RWPE1 (cell line): Measurements from ENCODE around the gene AUTS2.

Experiments
- CTCF ChIA-PET: fragments of 350-600 bp; sonication (Branson Sonifier 250); formaldehyde crosslinking; extraction: SDS; loops from one replicate; lab custom pipeline; 2021; lab: Yijun Ruan, JAX
- POLR2A ChIA-PET: fragments of 400-600 bp; formaldehyde crosslinking; extraction: SDS; loops from one replicate; lab custom pipeline; 2020; ENCODE audit warnings: antibody characterized with exemption; ENCODE audit not compliant: low non-redundant PET; lab: Yijun Ruan, JAX
- DNase-seq: peaks from one replicate; pipeline ENCODE4 v3.0.0; 2012; ENCODE audit warnings: low spot score
- H3K27ac ChIP-seq: fragments of 450-650 bp; 2 replicates; pipeline ENCODE4 v1.5.1; 2017
- CTCF ChIP-seq: fragments of 450-650 bp; conservative IDR thresholded peaks from 2 replicates; pipeline ENCODE4 v1.5.1; 2017; ENCODE audit warnings: low read depth, mild to moderate bottlenecking

Gene AUTS2

DNA sequence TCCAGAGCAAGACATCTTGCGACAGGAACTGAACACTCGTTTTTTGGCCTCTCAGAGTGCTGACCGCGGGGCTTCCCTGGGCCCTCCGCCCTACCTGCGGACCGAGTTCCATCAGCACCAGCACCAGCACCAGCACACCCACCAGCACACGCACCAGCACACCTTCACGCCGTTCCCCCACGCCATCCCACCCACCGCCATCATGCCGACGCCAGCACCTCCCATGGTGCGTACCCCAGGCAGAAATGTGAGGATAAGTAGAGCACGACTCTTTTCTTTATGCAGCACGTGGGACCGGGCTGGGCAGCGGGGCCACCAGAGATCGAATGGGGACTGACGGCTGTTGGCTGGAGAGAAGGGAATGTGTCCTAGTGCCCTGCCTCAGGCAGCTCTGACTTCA, 1167.8 kb downstream of the AUTS2 start:
- ChIA-PET POLR2A (no interaction called here), CTCF (no interaction called here)
- no peak for TF ChIP-seq CTCF
- no peak for DNase-seq
- no peak overlapping the region for H3K27ac ChIP-seq

- ChIA-PET POLR2A (no interaction called here), CTCF (no interaction called here)
- H3K27ac ChIP-seq, result no peak overlapping the region
- no peak for TF ChIP-seq CTCF
- DNase-seq, result no peak
Observed at GRCh38 chr7:70766694-70767093, 1168.4 kb downstream of the AUTS2 start.

GRCh38 chr7:70770154-70770553, 1171.9 kb downstream of the AUTS2 start:
- POLR2A ChIA-PET, result no interaction called here
- DNase-seq, result no peak
- CTCF ChIA-PET, result no interaction called here

GRCh38 chr7:70771451-70771850, 1173.2 kb downstream of the AUTS2 start:
- no peak for DNase-seq
- POLR2A ChIA-PET, result no interaction called here
- no peak overlapping the region for H3K27ac ChIP-seq
- CTCF ChIA-PET, result interaction anchor here (0.6 kb wide), 1 partner anchor 21 kb away, joined by 4 read pairs; no protein-coding TSS in a partner anchor
- TF ChIP-seq CTCF, result no peak

More at GRCh38 chr7:70770154-70770553, 1171.9 kb downstream of the AUTS2 start:
- TF ChIP-seq CTCF, result no peak
- H3K27ac ChIP-seq, result no peak overlapping the region

- POLR2A ChIA-PET, result no interaction called here
- TF ChIP-seq CTCF, result no peak
- CTCF ChIA-PET, result no interaction called here
- DNase-seq, result no peak
- no peak overlapping the region for H3K27ac ChIP-seq
Observed at GRCh38 chr7:70772891-70773290, 1174.6 kb downstream of the AUTS2 start.

- POLR2A ChIA-PET, result no interaction called here
- TF ChIP-seq CTCF, result no peak
- CTCF ChIA-PET, result no interaction called here
Observed at GRCh38 chr7:70773406-70773805, 1175.1 kb downstream of the AUTS2 start.

More at GRCh38 chr7:70773406-70773805, 1175.1 kb downstream of the AUTS2 start:
- no peak overlapping the region for H3K27ac ChIP-seq
- no peak for DNase-seq
